B cell (primary cell): ENCODE results near the gene GRM8. TPM values are rescaled to one million over a fixed set of nuclear protein-coding genes. Genes with fewer than 3 reads are reported as not detected.

Experiments used
- ATAC-seq: fragments of 200-7000 bp; cut with Tn5 transposase; one replicate; pipeline ENCODE4 v1.10.0; 2021; ENCODE audit warnings: low read depth, mild to moderate bottlenecking, moderate number of reproducible peaks, moderate library complexity
- CTCF ChIA-PET: fragments of 350-600 bp; sonication (Branson Sonifier 250); formaldehyde crosslinking; loops from one replicate; lab custom pipeline; 2021; ENCODE audit warnings: antibody characterized with exemption, inconsistent platforms; lab: Charles Lee
- POLR2A ChIA-PET: fragments of 350-600 bp; sonication (Branson Sonifier 250); formaldehyde crosslinking; loops from one replicate; lab custom pipeline; 2021; ENCODE audit warnings: antibody characterized with exemption; lab: Charles Lee
- DNase-seq: peaks from one replicate; pipeline ENCODE4 v3.0.0; 2013
- H2AFZ ChIP-seq: 2 replicates; pipeline ENCODE4 v1.6.1; 2012; ENCODE audit warnings: mild to moderate bottlenecking, low read depth, low read length; ENCODE audit not compliant: insufficient read depth, poor library complexity, severe bottlenecking
- H3K27ac ChIP-seq, 2 donors: 1 replicate in 1 of 2; 2 replicates in 1 of 2; pipeline ENCODE4 v1.5.1; 2012 to 2013; ENCODE audit warnings: low read length in 2 of 2, mild to moderate bottlenecking in 2 of 2, moderate library complexity in 1 of 2
- H3K27me3 ChIP-seq, 4 experiments: fragments of 200-600 bp in 1 of 4; sonication (generic) in 1 of 4; replicated peaks in 1 of 4; 1 replicate in 2 of 4; 2 replicates in 2 of 4; pipeline versions ENCODE4 v1.6.1 to v1.7.0; 2013 to 2016; ENCODE audit warnings: low read length in 3 of 4, mild to moderate bottlenecking in 2 of 4, mixed read lengths in 1 of 4, moderate library complexity in 1 of 4; ENCODE audit not compliant: insufficient read depth in 4 of 4, control insufficient read depth in 3 of 4; ENCODE audit errors: control extremely low read depth in 1 of 4
- H3K36me3 ChIP-seq, 2 experiments: replicated peaks in 1 of 2; 1 replicate in 1 of 2; 2 replicates in 1 of 2; pipeline versions ENCODE4 v1.6.1 to v1.7.1; 2013; ENCODE audit warnings: low read length in 1 of 2; ENCODE audit not compliant: insufficient read depth in 2 of 2, control insufficient read depth in 1 of 2; ENCODE audit errors: control extremely low read depth in 1 of 2, extremely low read depth in 1 of 2
- H3K4me1 ChIP-seq, 2 donors: fragments of 200-600 bp in 1 of 2; sonication (generic) in 1 of 2; 1 replicate in 1 of 2; 2 replicates in 1 of 2; pipeline versions ENCODE4 v1.5.1 to v1.6.1; 2013 to 2017; ENCODE audit warnings: low read length in 2 of 2; ENCODE audit not compliant: control insufficient read depth in 2 of 2, insufficient read depth in 2 of 2
- H3K4me2 ChIP-seq: replicated peaks from 2 replicates; pipeline ENCODE3; 2012; ENCODE audit warnings: mild to moderate bottlenecking, low read depth, low read length; ENCODE audit not compliant: poor library complexity, severe bottlenecking
- H3K4me3 ChIP-seq, 5 experiments: fragments of 200-600 bp in 1 of 5; sonication (generic) in 1 of 5; 1 replicate in 3 of 5; 2 replicates in 2 of 5; pipeline versions ENCODE4 v1.5.1 to v1.7.0; 2011 to 2016; ENCODE audit warnings: low read length in 4 of 5, mild to moderate bottlenecking in 4 of 5, low read depth in 2 of 5, control low read depth in 1 of 5, moderate library complexity in 1 of 5; ENCODE audit not compliant: insufficient read depth in 1 of 5; ENCODE audit errors: control extremely low read depth in 1 of 5, extremely low read depth in 1 of 5
- H3K79me2 ChIP-seq: fragments of 200-600 bp; sonication (generic); one replicate; pipeline ENCODE4 v1.6.0; 2016; ENCODE audit warnings: low read length; ENCODE audit not compliant: control insufficient read depth, insufficient read depth
- H3K9ac ChIP-seq: fragments of 200-600 bp; sonication (generic); 2 replicates; pipeline ENCODE4 v1.6.1; 2017; ENCODE audit warnings: mild to moderate bottlenecking, low read length, moderate library complexity
- H3K9me3 ChIP-seq, 3 donors: one replicate each; pipeline versions ENCODE4 v1.6.1 to v1.7.1; 2013; ENCODE audit warnings: low read length in 2 of 3; ENCODE audit not compliant: control insufficient read depth in 2 of 3, insufficient read depth in 1 of 3; ENCODE audit errors: control extremely low read depth in 1 of 3
- H4K20me1 ChIP-seq: 2 replicates; pipeline ENCODE4 v1.6.0; 2012; ENCODE audit warnings: mild to moderate bottlenecking, low read length; ENCODE audit not compliant: insufficient read depth, control insufficient read depth, poor library complexity, severe bottlenecking
- H3K27ac Mint-ChIP-seq: one replicate; pipeline ENCODE4 v1.8.0; 2021; ENCODE audit warnings: mixed read lengths
- H3K27me3 Mint-ChIP-seq: one replicate; pipeline ENCODE4 v1.8.0; 2021; ENCODE audit warnings: mixed read lengths
- H3K4me1 Mint-ChIP-seq: one replicate; pipeline ENCODE4 v1.8.0; 2021; ENCODE audit warnings: mixed read lengths
- H3K4me3 Mint-ChIP-seq: one replicate; pipeline ENCODE4 v1.8.0; 2021; ENCODE audit warnings: mixed read lengths
- H3K9me3 Mint-ChIP-seq: one replicate; pipeline ENCODE4 v1.8.0; 2022; ENCODE audit warnings: mixed read lengths; ENCODE audit not compliant: insufficient read depth
- CTCF ChIP-seq: fragments of 200-600 bp; IDR thresholded peaks from one replicate; pipeline ENCODE4 v1.8.0; 2022; ENCODE audit warnings: antibody characterized with exemption, mild to moderate bottlenecking
- EZH2 ChIP-seq: IDR thresholded peaks from 2 replicates; pipeline ENCODE4 v1.6.1; 2012; ENCODE audit warnings: borderline replicate concordance, low read depth, mild to moderate bottlenecking, moderate library complexity, low read length; ENCODE audit not compliant: insufficient read depth, poor library complexity, severe bottlenecking
- WGBS: methylation state at CpG from one replicate; pipeline ENCODE4 v1.1.5; 2013; ENCODE audit warnings: missing lambda C conversion rate; ENCODE audit not compliant: insufficient coverage; 5-methylcytosine and 5-hydroxymethylcytosine counted together
- intact Hi-C: fragments of 100-400 bp; cut with micrococcal nuclease; formaldehyde crosslinking; loops from one replicate; pipeline ENCODE4 v1.10.0; 2022
- polyA plus RNA-seq: library from polyadenylated mRNA; depleted of rRNA; stranded (reverse); fragments of >200 nt; gene quantifications from 2 replicates; pipeline ENCODE4 v1.2.3, GENCODE V29; 2012
- total RNA-seq, 2 donors: library from RNA; stranded (reverse); fragments of 120-200 nt in 1 of 2; gene quantifications; 1 replicate in 1 of 2; 2 replicates in 1 of 2; pipeline versions ENCODE4 v1.2.3 to v1.2.4, GENCODE V29; 2013 to 2022

The GRM8 gene
- total and polyA plus RNA-seq, 2 donors (not counting 1 experiment from before 2014, with no cell fraction given) = not detected

- ChIA-PET POLR2A (no interaction called here), CTCF (no interaction called here)
- no peaks in the 10 kb centered on the region for H3K27me3 ChIP-seq
- Mint-ChIP-seq H3K9me3 (no peaks in the 10 kb centered on the region), H3K27ac (no peak overlapping the region), H3K27me3 (no peaks in the 10 kb centered on the region), H3K4me1 (no peaks in the 10 kb centered on the region), H3K4me3 (no peak overlapping the region)
- H3K79me2 ChIP-seq = no peaks in the 10 kb centered on the region
- no peak overlapping the region for H2AFZ ChIP-seq
- no peak overlapping the region for H3K9ac ChIP-seq
- no peaks in the 10 kb centered on the region for H3K4me1 ChIP-seq
- H3K4me2 ChIP-seq = no peak overlapping the region
- no peaks in the 10 kb centered on the region for H4K20me1 ChIP-seq
- DNase-seq (no peak), ATAC-seq (no peak)
- no peaks in the 10 kb centered on the region for H3K36me3 ChIP-seq
- WGBS = 79% methylated on average over 3 of the region's 4 CpGs
- TF ChIP-seq EZH2 (no peak), CTCF (no peak)
- H3K9me3 ChIP-seq = no peaks in the 10 kb centered on the region
- intact Hi-C loops = no loop called here
- H3K4me3 ChIP-seq = no peak overlapping the region
- H3K27ac ChIP-seq = no peak overlapping the region
Measured at GRCh38 chr7:126485791-126486190, 767.0 kb downstream of the GRM8 start.

GRCh38 chr7:126483972-126484371 is 768.8 kb downstream of the GRM8 start:
- Histone ChIP-seq H3K79me2 (no peaks in the 10 kb centered on the region), H4K20me1 (no peaks in the 10 kb centered on the region), H3K9me3 (no peaks in the 10 kb centered on the region), H3K4me3 (no peak overlapping the region), H3K27ac (no peak overlapping the region), H2AFZ (no peak overlapping the region), H3K4me2 (no peak overlapping the region), H3K27me3 (no peaks in the 10 kb centered on the region), H3K9ac (no peak overlapping the region), H3K36me3 (no peaks in the 10 kb centered on the region), H3K4me1 (no peaks in the 10 kb centered on the region)
- Mint-ChIP-seq H3K4me3 (no peak overlapping the region), H3K4me1 (no peaks in the 10 kb centered on the region), H3K27me3 (no peaks in the 10 kb centered on the region), H3K9me3 (no peaks in the 10 kb centered on the region), H3K27ac (no peak overlapping the region)
- no peak for ATAC-seq
- no peak for DNase-seq
- ChIA-PET POLR2A (no interaction called here), CTCF (no interaction called here)
- TF ChIP-seq CTCF (no peak), EZH2 (no peak)
- intact Hi-C loops = no loop called here
- 70% methylated on average over 2 of the region's 3 CpGs for WGBS
